HG02759 (cell line): ENCODE measurements around the gene ATP1A1.
A peak's percentile ranks its signal among the peaks of the same experiment; 100 is the strongest.

Experiments
- ATAC-seq: cut with Tn5 transposase; IDR thresholded peaks from one replicate; pipeline ENCODE4 v1.9.1; 2021; ENCODE audit warnings: mild to moderate bottlenecking, moderate library complexity; ENCODE audit not compliant: unreplicated experiment

Gene ATP1A1

GRCh38 chr1:116389013-116389412 is 16.0 kb downstream of the ATP1A1 start:
- no peak for ATAC-seq

DNA sequence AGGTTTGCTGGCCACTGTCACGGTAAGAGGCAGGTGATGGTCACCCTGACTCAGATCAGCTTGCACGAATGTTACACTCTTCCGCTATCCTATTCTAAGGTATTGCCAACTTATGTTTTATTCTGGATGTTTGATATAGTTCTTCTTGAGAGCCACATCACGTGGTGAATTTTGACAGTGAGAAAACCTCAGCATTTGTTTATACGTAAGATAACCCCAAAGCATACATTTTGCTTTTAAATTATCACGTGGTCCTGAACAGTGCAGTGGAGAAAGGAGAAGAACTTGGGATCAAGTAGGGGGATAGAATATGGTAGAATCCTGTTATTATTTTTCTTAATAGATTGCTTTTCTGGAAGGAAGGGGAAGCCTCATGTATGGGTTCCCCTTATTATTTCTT is 16.6 kb downstream of the ATP1A1 start:
- no peak for ATAC-seq

DNA sequence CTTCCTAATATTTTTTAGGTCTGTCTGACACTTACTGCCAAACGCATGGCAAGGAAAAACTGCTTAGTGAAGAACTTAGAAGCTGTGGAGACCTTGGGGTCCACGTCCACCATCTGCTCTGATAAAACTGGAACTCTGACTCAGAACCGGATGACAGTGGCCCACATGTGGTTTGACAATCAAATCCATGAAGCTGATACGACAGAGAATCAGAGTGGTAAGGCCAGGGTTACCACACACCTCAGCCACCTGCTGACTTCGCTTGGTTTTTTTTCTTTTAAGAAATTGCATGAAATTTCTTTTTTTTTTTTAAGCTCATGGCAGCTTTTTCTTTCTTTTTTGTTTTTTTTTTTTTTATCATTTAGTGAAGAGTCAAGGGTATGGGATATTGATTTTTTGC is 17.2 kb downstream of the ATP1A1 start:
- ATAC-seq, result peak; percentile 88

DNA sequence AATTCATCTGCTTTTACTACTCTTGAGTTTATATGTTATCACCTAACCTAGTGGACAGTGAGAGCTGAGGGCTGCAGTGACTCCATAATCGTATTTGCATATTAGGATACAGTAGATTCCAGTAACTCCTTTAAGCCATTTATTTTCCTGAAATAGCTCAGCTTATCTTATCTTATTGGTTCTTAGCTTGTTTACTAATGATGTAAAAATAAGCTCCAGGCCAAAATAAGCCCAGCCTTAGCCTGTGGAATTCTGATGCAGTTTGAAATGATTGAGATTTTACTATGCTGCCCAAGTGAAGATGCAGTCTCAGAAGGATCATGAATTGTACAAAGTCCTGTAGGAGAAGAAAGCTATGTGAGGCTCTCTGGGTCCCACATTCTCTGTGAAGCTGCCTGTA is 18.1 kb downstream of the ATP1A1 start:
- no peak for ATAC-seq

GRCh38 chr1:116392717-116393404 is 19.8 kb downstream of the ATP1A1 start:
- ATAC-seq, result no peak

- ATAC-seq, result no peak
These were observed 20.7 kb downstream of the ATP1A1 start for GRCh38 chr1:116393792-116394191.

DNA sequence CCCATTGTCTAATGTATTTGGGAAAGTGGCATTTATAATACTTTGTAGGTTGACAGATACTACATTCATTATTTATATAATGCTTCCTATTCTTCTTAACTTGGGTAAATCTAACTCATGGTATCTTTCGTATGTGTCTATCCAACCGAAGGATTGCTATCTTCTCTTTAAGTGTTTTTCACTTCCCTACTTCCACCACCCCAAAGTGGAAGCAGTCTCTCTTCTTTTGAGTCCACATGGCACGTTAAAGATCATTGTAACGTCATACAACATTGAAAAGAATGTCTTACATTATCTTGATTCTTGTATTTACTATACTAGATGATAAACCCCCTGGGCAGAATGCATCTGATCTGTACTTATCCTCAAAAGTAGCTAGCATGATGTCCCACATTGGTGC is 21.2 kb downstream of the ATP1A1 start:
- no peak for ATAC-seq

- no peak for ATAC-seq
These were observed 23.7 kb downstream of the ATP1A1 start for GRCh38 chr1:116396769-116397168.

DNA sequence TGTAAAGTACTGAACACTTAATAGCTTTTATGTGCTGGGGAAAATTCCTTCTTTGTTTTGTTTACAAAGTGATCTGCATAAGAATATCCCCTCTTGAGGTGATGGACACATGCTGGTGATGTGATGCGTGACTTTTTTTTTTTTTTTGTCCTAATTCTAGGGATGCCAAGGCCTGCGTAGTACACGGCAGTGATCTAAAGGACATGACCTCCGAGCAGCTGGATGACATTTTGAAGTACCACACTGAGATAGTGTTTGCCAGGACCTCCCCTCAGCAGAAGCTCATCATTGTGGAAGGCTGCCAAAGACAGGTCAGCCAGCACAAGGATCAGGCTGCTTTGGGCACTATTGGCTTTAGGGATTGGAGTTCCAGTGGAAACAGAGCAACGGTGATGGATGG is 24.7 kb downstream of the ATP1A1 start:
- no peak for ATAC-seq

- ATAC-seq, result no peak
These were observed 27.7 kb downstream of the ATP1A1 start for GRCh38 chr1:116400780-116401179.

- no peak for ATAC-seq
These were observed 28.7 kb downstream of the ATP1A1 start for GRCh38 chr1:116401646-116402176.

GRCh38 chr1:116402333-116402732 is 29.3 kb downstream of the ATP1A1 start:
- ATAC-seq, result no peak

DNA sequence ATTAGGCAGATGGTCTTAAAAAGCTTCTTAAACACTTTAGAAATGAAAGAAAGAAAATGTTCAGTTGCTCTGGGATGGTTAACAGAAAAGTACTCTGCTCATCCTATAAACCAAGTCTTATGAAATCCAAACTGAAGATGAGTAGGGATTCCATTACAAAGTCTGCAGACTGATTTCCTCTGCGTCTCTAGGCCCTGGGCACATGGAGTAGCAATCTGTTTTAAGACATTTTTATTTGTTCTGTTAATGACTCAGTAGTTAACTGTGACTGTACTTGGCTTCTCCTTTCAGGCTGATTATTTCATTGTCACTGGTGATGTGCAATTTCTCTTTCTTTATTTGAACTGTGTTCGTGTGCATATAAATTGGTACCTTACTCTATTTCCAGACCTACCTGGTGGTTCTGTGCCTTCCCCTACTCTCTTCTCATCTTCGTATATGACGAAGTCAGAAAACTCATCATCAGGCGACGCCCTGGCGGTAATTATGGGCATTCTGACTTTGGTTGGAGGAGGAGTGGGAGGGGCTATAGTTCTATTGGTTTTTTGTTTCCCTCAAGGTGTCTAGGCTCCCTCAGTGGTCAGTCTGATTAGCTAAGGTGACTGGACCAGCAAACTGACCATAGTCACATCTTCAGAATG is 30.6 kb downstream of the ATP1A1 start:
- no peak for ATAC-seq

DNA sequence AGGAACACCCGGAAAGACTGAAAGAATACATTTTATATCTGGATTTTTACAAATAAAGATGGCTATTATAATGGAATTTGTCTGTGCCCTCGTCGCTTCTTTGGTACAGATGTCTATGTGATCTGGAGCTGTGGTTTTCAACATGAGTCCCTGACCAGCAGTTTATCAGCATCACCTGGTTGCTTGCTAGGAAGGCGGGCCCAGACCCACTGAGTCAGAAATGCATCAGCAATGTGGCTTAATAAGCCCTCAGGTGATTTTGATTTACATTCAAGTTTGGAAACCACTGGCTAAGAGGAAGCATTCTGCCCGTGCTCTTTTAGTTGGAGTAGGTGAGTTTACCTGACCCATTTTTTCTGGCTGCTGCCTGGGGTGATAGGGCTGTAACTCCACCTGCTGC is 31.7 kb downstream of the ATP1A1 start:
- ATAC-seq, result no peak

- no peak for ATAC-seq
These were observed 32.4 kb downstream of the ATP1A1 start for GRCh38 chr1:116405241-116406135.

DNA sequence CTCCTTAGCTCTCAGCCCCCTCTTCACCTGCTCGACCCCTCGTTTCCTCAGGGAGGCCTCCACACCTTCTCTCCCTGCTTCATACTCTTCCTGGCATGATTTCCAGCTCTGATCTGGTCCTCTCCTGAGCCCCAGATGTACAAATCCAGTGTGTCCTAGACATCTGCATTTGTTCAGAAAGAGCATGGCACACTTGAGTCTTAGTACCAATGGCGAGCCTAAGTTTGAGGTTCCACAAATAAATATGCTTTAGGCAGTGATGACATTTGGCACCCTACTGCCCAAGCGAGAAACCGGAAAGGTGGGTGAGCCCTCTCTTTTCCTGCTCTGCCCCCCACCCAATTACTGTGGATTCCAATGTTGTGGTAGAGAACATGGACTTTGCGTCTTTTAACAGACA is 34.0 kb downstream of the ATP1A1 start:
- no peak for ATAC-seq

- no peak for ATAC-seq
These were observed 35.1 kb downstream of the ATP1A1 start for GRCh38 chr1:116408193-116408592.

GRCh38 chr1:116408803-116409720 is 36.0 kb downstream of the ATP1A1 start:
- ATAC-seq, result no peak

DNA sequence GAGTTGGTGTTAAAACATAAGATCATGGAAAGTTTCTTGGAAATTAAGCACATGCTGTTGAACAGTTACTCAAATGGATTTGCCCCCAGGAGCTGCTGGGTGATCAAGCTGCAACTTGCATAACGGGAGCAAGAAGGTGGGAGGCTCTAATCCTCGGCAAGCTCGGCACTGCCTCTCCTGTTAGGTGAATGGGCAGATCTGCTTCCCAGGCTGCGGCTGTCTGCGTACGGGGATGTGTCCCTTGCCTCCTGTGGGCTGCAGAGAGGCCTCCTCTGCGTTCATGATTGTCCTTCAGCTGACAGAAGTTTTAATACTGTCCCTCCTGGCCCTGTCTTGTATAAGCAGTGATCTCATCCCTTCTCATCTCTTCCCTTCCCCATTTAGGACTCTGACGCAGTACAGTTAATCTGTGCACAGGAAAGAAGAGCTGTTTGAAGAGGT is 36.7 kb downstream of the ATP1A1 start:
- no peak for ATAC-seq

DNA sequence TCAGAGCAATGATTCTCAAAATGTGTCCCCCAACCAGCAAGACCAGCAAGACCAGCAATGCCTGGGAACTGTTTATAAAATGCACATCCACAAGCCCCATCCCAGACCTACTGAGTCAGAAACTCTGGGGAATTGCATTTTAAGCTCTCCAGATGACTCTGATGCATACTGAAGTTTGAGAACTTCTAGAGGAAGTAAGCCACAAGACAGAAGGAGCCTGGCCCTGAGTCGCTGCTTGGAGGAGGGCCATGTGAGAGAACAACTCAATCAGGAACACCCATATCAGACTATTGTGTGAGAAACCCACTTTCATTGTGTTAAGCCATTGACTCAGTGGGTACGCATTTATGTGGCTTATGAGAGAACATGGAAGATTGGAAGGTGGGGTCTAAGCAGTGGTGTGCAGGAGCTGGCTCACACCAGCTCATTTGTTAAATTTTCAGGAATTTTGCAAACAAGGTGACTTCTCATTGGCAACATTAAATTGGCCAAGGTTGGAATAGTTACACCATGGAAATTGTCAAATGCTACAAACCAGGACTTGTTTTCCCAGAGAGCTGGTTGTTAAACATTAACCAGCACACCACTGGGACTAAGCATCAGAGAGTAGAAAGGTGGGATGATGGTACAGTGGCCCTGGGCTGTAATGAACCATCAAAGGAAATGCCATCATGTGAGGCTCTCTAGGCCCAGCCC is 38.9 kb downstream of the ATP1A1 start:
- ATAC-seq, result no peak
